Stomach (tissue), 9 donors: ENCODE data around the gene AGBL3. TPM values are rescaled to one million over a fixed set of nuclear protein-coding genes. Genes with fewer than 3 reads are reported as not detected.

ENCODE experiments used
- DNase-seq, 2 donors: peaks; one replicate each; pipeline versions ENCODE4 v3.0.0 to v3.0.0-alpha.2; 2013 to 2019
- H3K27ac ChIP-seq, 5 donors: fragments of 200-600 bp in 4 of 5; sonication (generic) in 4 of 5; one replicate each; pipeline ENCODE4 v1.5.1; 2013 to 2019; ENCODE audit warnings: mild to moderate bottlenecking in 1 of 5, moderate library complexity in 1 of 5
- H3K27me3 ChIP-seq, 3 donors: fragments of 200-600 bp; sonication (generic); one replicate each; pipeline ENCODE4 v1.5.1; 2017 to 2019; ENCODE audit warnings: mixed run types in 1 of 3
- H3K36me3 ChIP-seq, 4 donors: fragments of 200-600 bp; sonication (generic); 1 replicate in 3 of 4; 2 replicates in 1 of 4; pipeline ENCODE4 v1.5.1; 2016 to 2019
- H3K4me1 ChIP-seq, 4 donors: fragments of 200-600 bp; sonication (generic); one replicate each; pipeline ENCODE4 v1.5.1; 2016 to 2019
- H3K4me3 ChIP-seq, 4 donors: fragments of 200-600 bp; sonication (generic) in 3 of 4; one replicate each; pipeline ENCODE4 v1.5.1; 2016 to 2019; ENCODE audit warnings: mild to moderate bottlenecking in 1 of 4
- H3K9me3 ChIP-seq, 4 donors: fragments of 200-600 bp; sonication (generic); one replicate each; pipeline ENCODE4 v1.5.1; 2016 to 2019
- CTCF ChIP-seq, 7 experiments: fragments of 450-650 bp in 4 of 7; fragments of 200-600 bp in 3 of 7; sonication (generic) in 3 of 7; IDR thresholded peaks; one replicate each; pipeline ENCODE4 v1.5.1; 2016 to 2019; ENCODE audit warnings: antibody characterized with exemption in 7 of 7, control low read depth in 2 of 7, mild to moderate bottlenecking in 1 of 7
- EP300 ChIP-seq: sonication (generic); formaldehyde crosslinking; IDR thresholded peaks from one replicate; pipeline ENCODE4 v1.6.1; 2017; ENCODE audit warnings: antibody characterized with exemption
- POLR2A ChIP-seq, 4 donors: fragments of 450-650 bp; IDR thresholded peaks; one replicate each; pipeline ENCODE4 v1.6.1; 2016; ENCODE audit warnings: antibody characterized with exemption in 4 of 4, control low read depth in 2 of 4, mild to moderate bottlenecking in 1 of 4, moderate library complexity in 1 of 4
- POLR2AphosphoS5 ChIP-seq, 3 donors: sonication (generic); formaldehyde crosslinking; IDR thresholded peaks; one replicate each; pipeline ENCODE4 v1.6.1; 2016; ENCODE audit warnings: antibody characterized with exemption in 3 of 3
- WGBS, 5 donors: extraction: QIAGEN DNeasy Blood & Tissue Kit in 3 of 5; methylation state at CpG; one replicate each; pipeline versions ENCODE4 v1.1.5 to v1.1.7; 2013 to 2018; 5-methylcytosine and 5-hydroxymethylcytosine counted together
- intact Hi-C: fragments of 100-400 bp; cut with DNase I; formaldehyde crosslinking; loops from one replicate; pipeline ENCODE4 v1.15.1; 2023; ENCODE audit warnings: low total_unique reads
- polyA plus RNA-seq, 3 donors: library from polyadenylated mRNA; stranded (reverse); fragments of 200-250 nt; gene quantifications; one replicate each; pipeline ENCODE4 v1.2.3, GENCODE V29; 2013
- total RNA-seq, 5 donors: library from RNA; depleted of rRNA; stranded (reverse); fragments of >200 nt; gene quantifications; one replicate each; pipeline versions ENCODE4 v1.1.0 to v1.2.3, GENCODE V29; 2014 to 2016
- donor health status: healthy with polysubstance abuse.
- donor health status: Bipolar disorder and iron deficiency.
- donor health status: healthy.

AGBL3 gene
- total and polyA plus RNA-seq, 8 donors, result 0.29 to 8.4 (median 1.3) TPM; not detected in 2

DNA sequence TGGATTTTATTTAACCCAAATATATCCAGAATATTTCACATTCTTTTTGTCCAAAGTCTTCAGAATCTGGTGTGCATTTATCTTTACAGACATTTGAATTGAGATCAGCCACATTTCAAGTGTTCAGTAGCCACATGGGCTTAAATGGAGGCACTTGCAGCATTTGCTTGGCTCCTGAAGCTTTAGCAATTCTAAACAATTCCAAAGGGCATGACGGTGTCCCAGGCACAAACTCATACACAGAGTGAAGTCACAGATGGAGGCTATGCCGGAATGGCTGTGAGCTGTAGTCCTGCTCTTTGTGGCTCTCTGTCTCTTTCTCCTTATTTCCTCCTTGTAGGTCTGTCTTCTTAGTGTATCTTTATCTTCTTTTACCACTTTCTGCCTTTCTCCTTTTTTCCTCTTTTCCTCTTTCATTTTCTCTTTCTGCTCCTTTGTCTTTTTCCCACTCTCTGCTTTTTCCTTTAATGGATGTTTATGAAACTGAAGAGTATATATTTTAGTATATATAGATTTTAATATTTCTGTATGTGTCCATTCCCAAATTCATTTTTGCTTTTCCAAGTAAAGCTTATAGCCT is 7.7 kb downstream of the AGBL3 start:
- Histone ChIP-seq H3K27me3 (no peaks in the 10 kb centered on the region), H3K27ac (peak overlapping the region in 4 of 5 donors; percentile 55 to 61 (median 58)), H3K4me3 (no peak overlapping the region), H3K9me3 (no peaks in the 10 kb centered on the region), H3K4me1 (peaks cover 29 to 71% (median 50%) of the 10 kb centered on the region in 4 donors), H3K36me3 (peaks cover 6 to 31% (median 20%) of the 10 kb centered on the region in 4 donors)
- intact Hi-C loops, result loop anchor here (10.0 kb wide), 1 partner anchor 171 kb away; no protein-coding TSS in a partner anchor
- DNase-seq, result no peak
- TF ChIP-seq CTCF (IDR thresholded peaks at IDR 0.05), result no peak
- no peak for TF ChIP-seq POLR2AphosphoS5 (IDR thresholded peaks at IDR 0.05)
- TF ChIP-seq EP300, result no peak
- TF ChIP-seq POLR2A (IDR thresholded peaks at IDR 0.05), result no peak
- WGBS, 5 donors, result 77 to 89% (median 86%) methylated on average over 2 of the region's 2 CpGs

GRCh38 chr7:134995239-134996096 is 9.2 kb downstream of the AGBL3 start:
- intact Hi-C loops, result loop anchor here (10.0 kb wide), 1 partner anchor 169 kb away; no protein-coding TSS in a partner anchor
- H3K27me3 ChIP-seq, result no peaks in the 10 kb centered on the region
- peak in 1 of 2 donors; percentile 49 for DNase-seq
- 48 to 68% (median 65%) methylated on average over 6 of the region's 6 CpGs for WGBS, 5 donors
- TF ChIP-seq CTCF (IDR thresholded peaks at IDR 0.05) (no peak), POLR2AphosphoS5 (IDR thresholded peaks at IDR 0.05) (no peak), POLR2A (IDR thresholded peaks at IDR 0.05) (no peak), EP300 (no peak)
- peaks cover 25 to 58% (median 40%) of the 10 kb centered on the region in 4 donors for H3K4me1 ChIP-seq
- no peak overlapping the region for H3K4me3 ChIP-seq
- no peaks in the 10 kb centered on the region for H3K9me3 ChIP-seq
- peak overlapping the region in 4 of 5 donors; percentile 22 to 64 (median 54) for H3K27ac ChIP-seq
- H3K36me3 ChIP-seq, result peaks cover 6 to 27% (median 20%) of the 10 kb centered on the region in 4 donors

- intact Hi-C loops, result loop anchor here (10.0 kb wide), 1 partner anchor 169 kb away; no protein-coding TSS in a partner anchor
- Histone ChIP-seq H3K4me3 (no peak overlapping the region), H3K9me3 (no peaks in the 10 kb centered on the region), H3K27ac (peak overlapping the region in 3 of 5 donors; percentile 51 to 64 (median 57)), H3K4me1 (peaks cover 18 to 52% (median 34%) of the 10 kb centered on the region in 4 donors), H3K27me3 (no peaks in the 10 kb centered on the region), H3K36me3 (peaks cover 6 to 27% (median 20%) of the 10 kb centered on the region in 4 donors)
- DNase-seq, result peak in 1 of 2 donors; percentile 50
- TF ChIP-seq POLR2A (IDR thresholded peaks at IDR 0.05), result no peak
- no peak for TF ChIP-seq CTCF (IDR thresholded peaks at IDR 0.05)
- no peak for TF ChIP-seq EP300
- TF ChIP-seq POLR2AphosphoS5 (IDR thresholded peaks at IDR 0.05), result no peak
- WGBS, 5 donors, result 50 to 74% (median 57%) methylated on average over 2 of the region's 2 CpGs
These were observed 9.8 kb downstream of the AGBL3 start for GRCh38 chr7:134996097-134996550.

- TF ChIP-seq EP300, result no peak
- no peak for TF ChIP-seq CTCF (IDR thresholded peaks at IDR 0.05)
- TF ChIP-seq POLR2AphosphoS5 (IDR thresholded peaks at IDR 0.05), result no peak
- TF ChIP-seq POLR2A (IDR thresholded peaks at IDR 0.05), result no peak
- H3K27ac ChIP-seq, result peak overlapping the region in 2 of 5 donors; percentile 21 to 22
- H3K27me3 ChIP-seq, result no peaks in the 10 kb centered on the region
- H3K9me3 ChIP-seq, result no peaks in the 10 kb centered on the region
- WGBS, 5 donors, result 76 to 90% (median 81%) methylated on average over 3 of the region's 3 CpGs
- H3K36me3 ChIP-seq, result peaks cover 6 to 27% (median 20%) of the 10 kb centered on the region in 4 donors
- intact Hi-C loops, result loop anchor here (10.0 kb wide), 1 partner anchor 167 kb away; no protein-coding TSS in a partner anchor
- H3K4me3 ChIP-seq, result no peak overlapping the region
- no peak for DNase-seq
- peaks cover 6 to 39% (median 21%) of the 10 kb centered on the region in 4 donors for H3K4me1 ChIP-seq
These were observed 11.0 kb downstream of the AGBL3 start for GRCh38 chr7:134997214-134997885.
